GM23248 (cell line): Measurements from ENCODE around the gene TMEM151B.

ENCODE experiments used
- EZH2 ChIP-seq: fragments of 200-600 bp; sonication (generic); IDR thresholded peaks from 2 replicates; pipeline ENCODE4 v1.6.1; 2018; ENCODE audit warnings: antibody characterized with exemption, mild to moderate bottlenecking; ENCODE audit not compliant: insufficient read depth, poor library complexity, severe bottlenecking
- EZH2phosphoT487 ChIP-seq: fragments of 200-600 bp; sonication (generic); IDR thresholded peaks from 2 replicates; pipeline ENCODE4 v1.6.1; 2018; ENCODE audit warnings: antibody characterized with exemption, moderate library complexity, mild to moderate bottlenecking, low read depth; ENCODE audit not compliant: insufficient read depth

DNA sequence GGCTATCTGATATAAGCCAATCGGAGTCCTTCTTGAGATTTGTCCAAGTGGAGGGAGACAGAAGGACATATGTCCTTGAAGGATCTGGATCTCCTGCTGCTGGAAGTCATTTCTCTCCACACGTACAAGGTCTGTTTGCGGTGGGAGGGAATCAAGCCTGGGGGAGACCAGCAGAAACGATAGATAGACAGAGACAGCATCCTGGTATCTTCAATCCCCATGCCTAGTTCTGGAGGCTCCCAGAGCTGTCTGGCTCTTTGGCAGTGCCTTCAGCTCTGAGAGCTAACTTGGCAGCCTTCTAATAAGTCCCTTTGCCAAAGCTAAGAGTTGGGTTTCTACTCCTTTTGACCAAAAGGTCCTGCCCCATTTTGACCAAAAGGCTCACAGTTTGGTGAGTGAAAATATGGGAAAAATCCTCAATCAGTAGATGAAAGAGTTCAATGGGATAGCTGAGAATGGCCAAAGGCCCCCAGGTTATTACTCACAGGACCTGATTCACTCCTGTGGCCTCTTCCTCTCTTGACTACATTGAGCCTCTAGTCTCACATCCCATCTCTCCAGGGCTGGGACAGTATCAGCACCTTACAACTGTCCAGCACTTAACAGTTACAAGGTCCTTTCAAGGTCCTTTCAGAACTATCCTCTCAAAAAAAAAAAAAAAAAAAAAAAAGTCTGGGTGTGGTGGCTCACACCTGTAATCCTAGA is 22.6 kb downstream of the TMEM151B start:
- TF ChIP-seq EZH2phosphoT487, result no peak
- no peak for TF ChIP-seq EZH2
